ENCODE measurements around the gene SPRN.
"Not testable (repeated sequence)": the region's sequence is repeated elsewhere in the genome, so short reads cannot be mapped to it uniquely, and the experiment has no call there.

Gene SPRN

DNA sequence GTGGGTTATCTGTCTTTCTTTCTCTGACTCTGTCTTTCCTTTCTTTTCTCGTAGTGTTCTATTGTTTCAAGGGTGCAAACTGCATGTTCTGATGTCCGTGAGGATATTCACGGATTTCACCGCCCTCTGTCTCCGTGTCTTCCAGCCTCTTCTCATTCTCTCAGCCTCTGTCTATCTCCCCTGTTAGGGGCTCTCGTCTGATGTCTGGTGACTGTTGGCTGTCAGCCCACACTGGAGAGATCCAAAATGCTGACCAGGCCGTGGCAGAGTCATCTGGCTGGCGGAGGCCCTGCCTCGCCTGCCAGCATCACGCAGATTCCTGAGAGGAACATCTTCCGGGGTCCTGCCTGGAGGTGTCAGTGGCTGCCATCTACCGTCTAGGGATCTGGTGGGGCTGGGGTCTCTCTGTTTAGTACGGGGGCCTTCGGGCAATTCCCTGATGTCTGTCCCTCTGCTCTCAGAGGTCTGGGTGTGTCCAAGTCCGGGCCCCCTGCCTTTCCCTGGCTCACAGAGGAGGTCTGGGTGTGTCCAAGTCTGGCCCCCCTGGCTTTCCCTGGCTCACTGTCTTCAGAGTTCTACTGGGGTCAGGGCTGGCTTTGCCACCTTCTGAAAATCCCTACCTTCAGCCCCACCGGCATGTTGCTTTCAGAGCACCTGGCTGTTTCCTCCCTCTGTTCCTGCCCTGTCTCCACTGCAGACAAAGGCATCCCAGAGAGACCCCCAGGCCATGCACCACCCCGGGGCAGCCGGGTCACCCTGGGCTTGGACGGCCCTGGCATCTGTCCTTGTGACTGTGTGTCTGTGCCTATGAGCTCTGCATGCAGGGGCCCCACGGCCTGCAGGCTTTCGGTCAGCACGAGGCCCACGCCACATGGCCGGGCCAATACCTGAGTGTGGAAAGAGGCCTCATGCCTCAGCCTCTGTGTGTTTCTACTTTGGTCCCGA, 15.4 kb upstream of the SPRN start:
- no peak for DNase-seq (ENCODE audit: low read depth)

DNA sequence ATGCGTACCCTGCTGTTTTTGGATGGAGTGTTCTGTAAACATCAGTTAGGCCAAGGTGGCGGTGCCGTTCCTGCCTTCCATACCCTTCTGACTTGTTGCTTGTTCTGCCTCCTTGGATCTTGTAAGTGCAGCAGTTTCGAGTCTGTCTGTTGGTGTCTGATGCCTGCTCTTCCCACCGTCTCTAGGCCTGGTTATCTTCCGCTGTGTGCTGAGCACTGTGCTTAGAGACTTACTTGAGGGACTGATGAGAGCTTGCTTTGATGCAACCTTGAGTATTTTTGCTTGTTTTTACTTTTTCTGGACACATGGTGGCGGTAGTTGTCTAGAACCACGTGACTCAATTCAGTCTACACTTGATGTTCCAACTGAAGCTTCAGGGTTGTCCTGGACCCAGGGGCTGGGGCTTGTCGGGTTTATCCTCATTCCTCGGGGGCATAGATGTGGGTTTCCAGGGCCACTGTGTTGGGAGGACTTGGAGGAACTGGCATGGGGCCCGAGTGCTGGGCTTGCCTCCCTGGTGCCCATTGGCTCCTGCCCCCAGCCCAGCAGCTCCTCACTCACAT, 14.4 kb upstream of the SPRN start:
- DNase-seq (ENCODE audit: low read depth), result peak; percentile 17

DNA sequence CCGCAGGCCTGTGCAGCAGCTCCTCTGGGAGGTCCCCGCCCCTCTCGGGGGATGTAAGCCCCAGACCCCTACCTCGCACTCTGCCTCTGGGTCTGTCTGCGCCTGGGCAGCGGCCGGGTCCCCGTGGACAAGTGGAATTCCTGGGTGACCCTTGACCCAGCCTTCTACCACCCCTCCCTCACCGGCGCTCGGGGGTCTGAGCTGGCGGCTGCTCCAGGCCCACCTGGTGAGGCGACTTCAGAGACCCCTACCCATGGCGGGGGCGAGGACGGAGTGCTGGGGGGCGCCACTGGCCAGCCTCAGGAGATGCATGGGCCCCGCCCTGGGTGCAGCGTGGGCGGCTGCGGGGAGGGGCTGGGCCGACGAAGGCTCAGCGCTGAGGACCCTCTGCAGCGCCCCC, 8.4 kb upstream of the SPRN start:
- DNase-seq (ENCODE audit: low read depth), result not testable (repeated sequence)

DNA sequence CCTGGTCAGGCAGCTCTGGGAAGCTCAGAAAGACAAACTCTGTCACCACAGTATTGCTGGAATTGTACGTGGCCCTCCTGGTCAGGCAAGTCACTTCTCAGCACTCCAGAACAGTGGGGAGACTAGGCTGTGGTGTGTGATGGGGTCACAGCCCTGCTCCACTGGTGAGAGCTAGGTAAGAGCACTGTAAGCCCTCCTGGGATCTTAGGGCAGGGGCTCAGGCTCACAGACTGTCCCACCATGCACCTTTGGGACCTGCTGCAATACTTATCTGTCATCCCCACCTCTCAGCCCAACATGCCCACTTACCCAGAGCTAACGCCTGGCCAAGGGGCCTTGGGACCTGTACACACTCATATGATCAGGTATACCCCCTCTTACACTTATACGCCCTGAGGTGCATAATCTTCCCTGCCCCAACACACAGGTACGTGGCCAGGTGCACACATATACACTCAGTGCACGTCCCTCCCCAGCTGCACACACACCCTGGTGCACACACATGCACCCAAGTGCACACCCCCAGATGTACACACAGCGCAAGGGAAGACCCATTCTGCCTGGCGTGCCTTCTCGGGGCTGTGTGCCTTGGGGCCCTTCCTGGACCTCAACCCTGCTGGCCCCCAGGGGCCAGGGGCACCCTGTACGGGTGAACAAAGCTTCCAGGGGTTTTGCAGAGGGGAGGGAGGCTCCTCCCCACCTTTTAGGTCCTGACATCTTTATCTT, 7.6 kb upstream of the SPRN start:
- not testable (repeated sequence) for DNase-seq (ENCODE audit: low read depth)

DNA sequence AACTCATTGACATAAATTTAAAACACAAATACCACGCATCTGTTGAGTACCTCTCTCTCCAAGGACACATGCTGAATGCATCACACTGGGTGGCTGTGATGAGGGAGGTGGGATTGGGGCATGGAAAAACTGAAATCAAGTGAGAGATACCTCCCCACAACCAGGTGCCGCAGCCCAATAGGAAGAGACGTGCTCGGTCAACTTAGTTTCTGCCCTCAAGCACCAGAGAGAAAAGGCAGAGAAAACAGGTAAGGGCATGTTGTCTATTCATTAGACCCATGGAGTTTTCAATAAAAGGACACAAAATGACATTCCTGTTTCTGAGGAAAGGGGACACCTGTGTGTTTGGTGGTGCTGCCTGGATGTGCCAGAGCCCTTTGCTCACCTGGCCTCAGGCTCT, 5.1 kb upstream of the SPRN start:
- not testable (repeated sequence) for DNase-seq (ENCODE audit: low read depth)

DNA sequence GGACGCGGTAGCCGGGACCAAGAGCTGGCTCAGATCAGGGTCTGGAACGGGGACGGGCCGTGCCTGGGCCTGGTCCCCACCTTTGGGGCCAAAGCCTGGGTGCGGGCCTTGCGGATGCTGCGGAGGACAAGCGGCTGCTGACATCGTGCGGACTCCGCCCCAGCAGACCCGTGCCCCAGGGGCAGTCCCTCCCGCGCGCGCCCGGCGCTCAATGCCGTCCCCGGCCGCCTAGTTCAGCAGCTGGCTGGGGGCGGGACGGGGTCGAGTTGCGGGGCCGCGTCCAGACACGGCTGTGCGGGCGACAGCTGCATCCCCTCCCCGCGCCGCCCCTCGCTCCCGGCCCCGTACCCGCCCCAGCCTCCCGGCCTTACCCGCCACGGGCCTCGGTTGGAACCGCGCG, 323 bp downstream of the SPRN start:
- not testable (repeated sequence) for DNase-seq (ENCODE audit: low read depth)

DNA sequence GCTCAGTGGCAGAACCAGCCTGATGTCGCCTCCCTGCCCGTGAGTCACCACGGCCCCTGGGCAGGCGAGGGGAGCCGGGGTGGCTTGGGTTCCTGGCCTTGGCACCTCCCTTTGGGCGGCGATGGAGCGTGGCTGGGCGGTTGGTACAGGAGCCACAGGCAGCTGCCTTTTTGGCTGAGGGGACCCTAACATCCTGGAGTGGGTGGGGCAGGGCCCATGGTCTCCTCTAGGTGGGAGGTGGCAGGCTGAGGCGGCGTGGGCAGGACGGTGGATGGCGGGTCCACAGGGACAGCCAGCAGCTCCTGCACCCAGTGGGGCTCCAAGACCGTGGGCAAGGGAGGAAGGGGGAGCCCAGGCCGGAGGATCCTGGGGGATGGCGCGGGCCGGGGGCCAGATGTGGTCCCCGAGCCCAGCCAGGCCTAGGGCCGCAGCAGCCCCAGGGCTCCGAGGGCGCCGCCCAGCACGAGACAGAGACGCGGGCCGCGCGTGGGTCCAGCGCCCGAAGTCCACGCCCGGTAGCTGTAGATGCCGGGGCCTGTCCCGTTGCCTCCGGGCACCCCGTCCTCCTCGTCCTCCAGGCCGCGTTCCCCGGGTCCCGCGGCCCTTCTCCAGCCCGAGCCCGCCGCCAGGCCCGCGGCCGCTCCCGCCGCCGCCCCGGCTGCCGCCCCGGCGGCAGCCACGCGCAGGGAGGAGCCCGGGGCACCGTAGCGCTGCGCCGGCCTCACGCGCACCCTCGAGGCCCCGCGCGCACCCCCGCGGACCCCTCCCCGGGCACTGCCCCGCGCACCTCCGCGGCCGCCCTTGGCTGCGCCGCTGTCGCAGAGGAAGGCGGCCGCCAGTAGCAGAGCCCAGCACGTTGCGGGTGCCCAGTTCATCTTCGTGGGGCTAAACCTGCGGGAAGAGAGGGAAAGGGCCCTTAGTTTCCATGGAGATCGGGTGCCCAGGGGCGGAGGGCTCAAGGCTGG, 1.3 kb downstream of the SPRN start:
- DNase-seq (ENCODE audit: low read depth), result no peak

DNA sequence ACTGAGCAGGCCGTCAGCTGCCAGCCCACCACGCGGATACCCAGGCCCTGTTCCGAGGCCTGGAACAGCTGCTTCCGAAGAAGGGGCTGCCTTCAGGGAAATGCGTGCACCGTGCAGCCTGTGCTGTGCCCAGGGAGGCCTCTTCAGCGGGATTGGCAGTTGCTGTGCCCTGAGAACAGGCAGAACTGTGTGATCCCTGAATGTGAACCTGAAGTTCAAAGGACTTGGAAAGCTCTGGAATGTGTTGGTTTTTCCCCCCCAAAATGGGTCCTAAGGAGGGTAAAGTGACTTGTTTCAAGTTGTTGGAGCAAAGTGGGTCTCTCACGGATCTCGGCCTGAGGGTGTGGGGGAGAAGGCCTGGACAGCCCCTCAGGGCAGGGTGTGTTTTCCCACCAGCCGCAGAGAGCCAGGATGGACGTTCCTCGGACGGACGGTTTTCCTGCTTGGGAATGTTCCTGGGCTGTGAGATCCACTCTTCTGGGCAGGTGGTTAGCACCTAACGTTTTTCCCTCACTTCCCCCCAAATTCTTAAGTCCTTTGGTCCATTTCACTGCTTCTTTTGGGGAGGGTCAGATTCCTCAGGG, 2.1 kb downstream of the SPRN start:
- no peak for DNase-seq (ENCODE audit: low read depth)

DNA sequence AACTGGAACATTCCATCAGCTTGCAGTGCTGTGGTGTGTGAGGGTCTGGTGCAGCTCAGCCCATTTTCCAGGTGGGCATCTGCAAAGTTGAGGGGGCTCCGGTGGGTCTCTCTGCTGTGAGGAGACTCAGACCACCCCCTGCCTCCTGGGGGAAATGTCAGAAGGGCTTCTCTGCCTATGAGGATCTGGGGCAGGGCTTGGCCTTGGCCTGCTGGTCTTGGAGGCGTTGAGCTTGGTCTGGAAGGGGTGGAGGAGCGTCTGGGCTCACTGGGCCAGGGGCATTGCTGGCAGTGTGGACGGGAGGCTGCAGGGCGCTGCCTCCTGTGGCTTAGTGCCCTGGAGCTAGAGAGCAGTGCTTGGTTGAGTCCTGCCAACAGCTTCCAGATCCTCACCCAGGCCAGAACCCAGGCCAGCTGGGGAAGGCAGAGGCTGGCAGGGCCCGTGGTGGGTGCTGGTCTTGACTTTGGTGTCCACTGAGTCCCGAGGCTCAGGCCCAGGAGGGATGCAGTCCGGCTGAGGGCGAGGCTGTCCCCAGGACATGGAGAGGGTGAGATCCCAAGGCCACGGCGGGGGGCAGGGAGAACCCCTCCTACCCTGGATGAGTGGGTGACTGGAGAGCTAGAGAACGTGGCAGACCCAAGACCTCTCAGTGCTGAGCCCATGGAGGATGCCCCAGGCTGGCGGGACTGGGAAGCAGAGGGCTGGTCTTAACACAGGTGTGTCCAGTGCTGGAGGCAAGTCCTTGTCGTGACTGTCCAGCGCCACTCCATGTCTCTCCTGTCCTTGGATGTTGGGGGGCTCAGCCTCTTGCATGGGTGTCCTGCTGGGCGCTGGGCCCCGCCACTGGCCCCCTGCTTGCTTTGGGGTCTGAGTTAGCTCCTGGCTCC, 2.8 kb downstream of the SPRN start:
- no peak for DNase-seq (ENCODE audit: low read depth)

DNA sequence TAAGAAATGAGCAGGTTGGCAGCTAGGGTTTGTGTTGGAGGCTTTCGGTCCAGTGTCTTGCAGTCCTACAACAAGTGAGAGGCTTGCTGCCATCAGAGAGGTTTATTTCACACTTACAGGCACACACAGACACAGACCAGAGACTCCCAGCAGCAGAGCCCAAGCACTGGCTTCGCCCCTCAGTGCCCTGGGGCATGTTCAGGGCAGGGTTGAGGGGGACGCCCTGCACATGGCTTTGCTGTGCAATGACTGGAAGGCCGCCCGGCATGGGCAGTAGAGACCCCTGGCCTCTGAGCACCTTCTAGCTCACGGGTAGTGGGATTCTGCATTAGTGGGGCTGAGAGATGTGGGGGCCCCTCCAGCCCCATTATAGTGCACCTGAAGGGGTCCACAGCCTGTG, 3.8 kb downstream of the SPRN start:
- no peak for DNase-seq (ENCODE audit: low read depth)

DNA sequence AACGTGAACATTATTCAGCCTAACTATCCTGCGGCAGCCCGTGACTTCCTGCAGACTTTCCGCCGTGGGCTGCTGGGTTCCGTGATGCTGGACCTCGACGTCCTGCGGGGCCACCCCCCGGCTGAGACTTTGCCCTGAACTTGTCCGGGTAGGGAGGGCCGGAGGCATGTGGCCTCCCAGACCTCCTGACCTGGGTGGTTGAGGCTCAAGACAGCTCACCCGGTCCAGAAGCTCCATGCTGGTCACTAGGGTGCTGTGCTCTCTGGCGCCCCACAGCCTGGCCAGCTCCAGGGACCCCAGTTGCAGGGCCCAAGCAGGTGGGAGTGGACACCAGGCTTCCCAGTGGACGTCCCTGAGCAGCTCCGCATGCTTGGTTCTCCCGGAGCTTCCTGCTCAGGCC, 4.4 kb downstream of the SPRN start:
- no peak for DNase-seq (ENCODE audit: low read depth)

DNA sequence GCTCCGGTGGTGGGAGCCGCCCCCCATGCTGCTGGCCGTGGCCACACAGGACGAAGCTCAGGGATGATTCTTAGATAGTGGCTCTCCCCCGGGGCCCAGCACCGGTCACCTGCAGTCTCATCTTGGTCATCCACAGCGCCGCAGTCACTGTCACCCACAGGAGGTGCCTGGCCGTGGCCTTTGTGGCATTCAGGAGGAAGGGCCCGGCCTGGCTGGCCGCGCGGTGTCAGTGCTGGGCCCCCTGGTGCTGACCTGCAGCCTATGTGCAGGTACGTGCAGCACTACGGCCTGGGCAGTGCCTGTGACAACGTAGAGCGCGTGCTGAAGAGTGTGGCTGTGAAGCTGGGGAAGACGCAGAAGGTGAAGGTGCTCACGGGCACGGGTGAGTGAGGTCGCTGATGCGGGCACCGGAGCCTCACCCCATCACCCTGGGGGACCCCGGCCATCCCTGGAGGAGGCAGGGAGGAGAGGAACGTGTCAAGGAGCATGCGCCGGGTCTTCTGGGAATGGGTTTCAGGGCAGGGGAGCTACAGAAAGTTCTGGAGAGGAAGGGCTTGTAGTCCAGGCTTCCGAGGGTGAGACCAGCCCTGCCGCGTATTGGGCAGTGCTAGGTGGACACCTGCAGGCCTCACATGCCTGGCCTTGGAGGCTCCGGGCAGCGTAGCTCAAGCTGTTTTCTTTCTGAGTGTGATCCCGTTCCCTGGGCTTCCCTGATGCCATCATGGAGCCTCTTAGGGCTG, 5.0 kb downstream of the SPRN start:
- DNase-seq (ENCODE audit: low read depth), result no peak

DNA sequence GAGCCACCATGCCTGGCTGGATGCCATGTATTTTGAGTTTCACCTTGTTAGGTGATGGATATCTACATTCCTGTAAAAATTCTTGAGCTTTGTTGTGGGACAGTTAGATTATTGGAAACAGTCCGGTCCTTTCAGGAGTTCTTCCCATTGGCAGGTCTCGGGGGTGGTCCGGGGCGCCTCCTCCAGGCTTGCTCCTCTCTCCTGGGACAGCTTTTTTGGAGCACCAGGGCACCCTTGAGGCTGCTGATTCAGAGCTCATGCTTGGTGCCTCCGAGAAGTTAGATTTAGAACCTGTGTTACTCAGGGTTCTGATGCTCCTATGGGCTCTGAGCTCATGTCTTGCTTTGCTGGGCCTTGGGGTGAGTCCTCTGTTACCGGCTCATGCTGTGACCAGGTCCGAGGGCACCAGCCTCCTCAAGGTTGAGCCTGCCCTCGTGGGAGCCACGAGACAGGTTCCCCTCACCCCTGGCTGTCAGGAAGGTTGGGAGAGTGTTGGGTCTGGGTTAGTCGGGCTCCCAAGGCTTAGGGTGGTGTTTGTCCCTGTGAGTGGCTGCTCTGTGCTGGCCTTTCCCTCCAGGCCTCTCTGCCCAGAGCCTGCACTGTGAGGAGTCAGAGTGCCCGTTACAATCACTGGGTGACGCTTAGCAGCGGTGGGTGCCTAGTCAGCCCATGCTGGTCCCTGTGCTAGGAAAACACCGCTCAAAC, 6.0 kb downstream of the SPRN start:
- DNase-seq (ENCODE audit: low read depth), result no peak

DNA sequence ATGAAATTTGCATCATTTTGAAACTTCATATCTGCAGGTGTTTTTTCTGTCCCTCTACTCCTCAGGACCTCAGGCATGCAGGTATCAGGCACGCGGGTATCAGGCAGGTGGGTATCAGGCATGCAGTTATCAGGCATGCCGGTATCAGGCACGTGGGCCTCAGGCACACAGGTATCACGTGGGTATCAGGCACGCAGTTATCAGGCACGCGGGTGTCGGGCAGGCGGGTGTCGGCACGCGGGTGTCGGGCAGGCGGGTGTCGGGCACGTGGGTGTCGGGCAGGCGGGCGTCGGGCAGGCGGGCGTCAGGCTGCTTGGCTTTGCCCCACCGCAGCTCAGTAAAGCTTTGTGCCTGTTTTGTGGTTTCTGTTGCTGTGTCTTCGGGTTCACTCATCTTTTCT, 8.7 kb downstream of the SPRN start:
- no peak for DNase-seq (ENCODE audit: low read depth)

DNA sequence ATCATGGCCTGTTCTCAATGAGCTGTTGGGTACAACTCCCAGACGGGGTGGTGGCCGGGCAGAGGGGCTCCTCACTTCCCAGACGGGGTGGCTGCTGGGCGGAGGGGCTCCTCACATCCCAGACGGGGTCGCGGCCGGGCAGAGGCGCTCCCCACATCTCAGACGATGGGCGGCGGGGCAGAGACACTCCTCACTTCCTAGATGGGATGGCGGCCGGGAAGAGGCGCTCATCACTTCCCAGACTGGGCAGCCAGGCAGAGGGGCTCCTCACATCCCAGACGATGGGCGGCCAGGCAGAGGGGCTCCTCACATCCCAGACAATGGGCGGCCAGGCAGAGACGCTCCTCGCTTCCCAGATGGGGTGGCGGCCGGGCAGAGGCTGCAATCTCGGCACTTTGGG, 10.0 kb downstream of the SPRN start:
- not testable (repeated sequence) for DNase-seq (ENCODE audit: low read depth)

DNA sequence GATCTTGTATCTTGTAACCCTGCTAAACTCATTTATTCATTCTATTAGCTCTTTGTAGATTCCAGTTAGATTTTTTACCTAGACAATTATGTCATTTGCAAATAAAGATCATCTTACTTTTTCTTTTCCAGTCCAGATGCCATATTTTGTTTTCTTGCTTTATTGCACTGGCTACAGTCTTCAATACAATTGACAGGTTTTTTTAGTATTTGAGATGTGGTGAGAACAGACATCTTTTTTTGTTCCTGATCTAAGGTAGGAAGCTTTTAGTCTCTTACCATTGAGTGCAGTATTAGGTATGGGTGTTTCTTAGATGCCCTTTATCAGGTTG, 12.1 kb downstream of the SPRN start:
- DNase-seq (ENCODE audit: low read depth), result no peak

DNA sequence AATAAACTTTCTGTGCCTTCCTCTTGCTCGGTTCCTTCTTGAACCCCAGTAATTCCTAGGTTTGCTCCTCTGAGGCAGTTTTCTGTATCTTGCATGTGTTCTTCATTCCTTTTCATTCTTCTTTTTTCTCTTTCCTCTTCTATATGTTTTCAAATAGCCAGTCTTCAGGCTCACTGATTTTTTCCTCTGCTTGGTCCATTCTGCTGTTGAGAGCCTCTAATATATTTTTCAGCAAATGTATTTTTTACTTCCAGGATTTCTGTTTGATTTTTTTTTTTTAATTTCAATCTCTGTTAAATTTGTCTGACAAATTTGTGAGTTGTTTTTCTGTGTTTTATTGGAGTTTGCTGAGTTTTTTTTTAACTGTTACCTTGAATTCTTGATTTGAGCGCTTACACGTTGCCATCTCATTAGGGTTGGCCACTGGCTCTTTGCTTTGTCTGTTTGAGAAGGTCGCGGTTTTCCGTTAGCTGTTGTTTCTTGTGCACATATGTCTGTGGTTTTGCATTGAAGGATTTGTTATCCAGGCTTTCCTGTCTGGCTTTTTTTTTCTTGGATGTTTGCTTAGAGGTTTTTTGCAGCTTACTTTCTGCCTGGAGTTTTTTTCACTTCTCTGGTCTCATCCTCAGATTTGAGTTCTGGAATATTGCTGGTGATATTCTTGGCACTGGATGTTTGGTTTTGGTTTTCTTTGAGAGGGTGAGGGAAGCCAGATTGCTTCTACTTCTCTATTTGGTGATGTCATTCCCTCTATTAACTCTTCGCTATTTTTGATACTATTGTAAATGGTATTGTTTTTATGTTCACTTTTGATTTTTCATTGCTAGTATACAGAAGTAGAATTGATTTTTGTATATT, 12.7 kb downstream of the SPRN start:
- no peak for DNase-seq (ENCODE audit: low read depth)

DNA sequence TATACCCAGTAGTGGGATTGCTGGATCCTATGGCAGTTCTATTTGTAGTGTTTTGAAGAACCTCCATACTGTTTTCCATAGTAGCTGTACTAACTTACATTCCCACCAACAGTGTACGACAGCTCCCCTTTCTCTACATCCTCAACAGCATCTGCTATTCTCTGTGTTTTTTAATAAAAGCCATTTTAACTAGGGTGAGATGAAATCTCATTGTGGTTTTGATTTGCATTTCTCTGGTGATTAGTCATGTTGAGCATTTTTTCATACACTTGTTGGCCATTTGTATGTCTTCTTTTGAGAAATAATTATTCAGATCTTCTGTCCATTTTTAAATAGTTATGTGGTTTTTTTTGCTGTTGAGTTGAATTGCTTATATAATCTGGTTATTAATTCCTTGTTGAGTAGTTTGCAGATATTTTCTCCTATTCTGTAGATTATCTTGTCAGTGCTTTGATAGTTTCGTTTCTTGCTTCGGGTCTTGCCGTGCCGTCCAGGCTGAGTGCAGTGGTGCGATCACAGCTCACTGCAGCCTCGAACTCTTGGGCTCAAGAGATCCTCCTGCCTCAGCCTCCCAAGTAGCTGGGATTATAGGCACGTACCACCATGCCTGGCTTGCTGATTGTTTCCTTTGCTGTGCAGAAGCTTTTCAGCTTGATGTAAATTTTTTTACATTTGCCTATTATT, 18.4 kb downstream of the SPRN start:
- DNase-seq (ENCODE audit: low read depth), result no peak
